DND-41 (cell line): ENCODE results near the gene PDE1C.

Experiments
- CTCF ChIP-seq: IDR thresholded peaks from 2 replicates; pipeline ENCODE4 v1.5.1; 2012; ENCODE audit warnings: borderline replicate concordance, low read length, moderate library complexity, mild to moderate bottlenecking; ENCODE audit not compliant: poor library complexity, severe bottlenecking; ENCODE audit errors: extremely low read depth
- EZH2 ChIP-seq: IDR thresholded peaks from 3 replicates; pipeline ENCODE4 v1.6.1; 2012; ENCODE audit warnings: borderline replicate concordance, low read depth, mild to moderate bottlenecking, moderate library complexity, low read length, inconsistent platforms; ENCODE audit not compliant: severe bottlenecking

DNA sequence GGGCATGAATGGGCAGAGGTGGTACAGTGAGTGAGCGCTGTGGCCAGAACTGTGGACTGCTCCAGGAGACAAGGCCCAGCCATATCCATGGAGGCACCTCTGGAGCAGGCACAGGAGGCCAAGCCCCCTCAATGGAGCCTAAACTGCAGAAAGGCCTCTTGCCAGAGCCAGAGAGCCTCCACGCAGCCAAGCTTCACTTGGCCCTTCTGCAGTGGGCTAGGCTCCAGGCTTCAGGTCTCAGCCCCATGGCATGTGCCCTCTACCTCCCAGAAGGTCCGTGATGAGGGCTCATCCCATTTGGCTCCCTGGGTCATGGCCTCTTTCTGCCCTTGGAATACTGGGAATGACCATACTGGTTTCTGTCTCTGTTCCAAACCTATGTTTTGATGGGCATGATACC, 8.9 kb downstream of the PDE1C start:
- TF ChIP-seq EZH2 (no peak), CTCF (no peak)
